CD4-positive, alpha-beta memory T cell (primary cell): ENCODE measurements around the gene C6orf89. TPM values are rescaled to one million over a fixed set of nuclear protein-coding genes. Genes with fewer than 3 reads are reported as not detected.

ENCODE experiments used
- CTCF ChIA-PET: fragments of 350-600 bp; sonication (Branson Sonifier 250); formaldehyde crosslinking; loops from one replicate; lab custom pipeline; 2021; ENCODE audit warnings: inconsistent platforms; ENCODE audit not compliant: partially characterized antibody; lab: Charles Lee
- POLR2A ChIA-PET: fragments of 350-600 bp; sonication (Branson Sonifier 250); formaldehyde crosslinking; loops from one replicate; lab custom pipeline; 2021; ENCODE audit not compliant: partially characterized antibody; lab: Charles Lee
- DNase-seq, 5 donors: peaks; one replicate each; pipeline versions ENCODE4 v3.0.0 to v3.0.0-alpha.2; 2020 to 2022; ENCODE audit warnings: mixed read lengths in 1 of 5
- H3K27ac ChIP-seq: one replicate; pipeline ENCODE4 v1.7.0; 2013; ENCODE audit warnings: low read depth, low read length
- H3K27me3 ChIP-seq: 2 replicates; pipeline ENCODE4 v1.7.0; 2013; ENCODE audit warnings: mild to moderate bottlenecking, low read length, moderate library complexity; ENCODE audit not compliant: insufficient read depth
- H3K36me3 ChIP-seq: 2 replicates; pipeline ENCODE4 v1.7.0; 2013; ENCODE audit warnings: mild to moderate bottlenecking, low read length, moderate library complexity; ENCODE audit not compliant: insufficient read depth
- H3K4me1 ChIP-seq: 2 replicates; pipeline ENCODE4 v1.7.0; 2013; ENCODE audit warnings: mild to moderate bottlenecking, low read length, moderate library complexity; ENCODE audit not compliant: insufficient read depth
- H3K4me3 ChIP-seq, 2 donors: one replicate each; pipeline ENCODE4 v1.7.0; 2013; ENCODE audit warnings: low read length in 2 of 2, mild to moderate bottlenecking in 1 of 2
- H3K9me3 ChIP-seq, 2 donors: one replicate each; pipeline ENCODE4 v1.7.0; 2013; ENCODE audit warnings: low read length in 2 of 2, control low read depth in 1 of 2; ENCODE audit not compliant: control insufficient read depth in 1 of 2
- H3K27ac Mint-ChIP-seq, 7 donors: one replicate each; pipeline ENCODE4 v1.8.0; 2020 to 2021; ENCODE audit warnings: mixed read lengths in 7 of 7, mild to moderate bottlenecking in 6 of 7, inconsistent platforms in 3 of 7, moderate library complexity in 3 of 7
- H3K27me3 Mint-ChIP-seq, 2 donors: one replicate each; pipeline ENCODE4 v1.8.0; 2020 to 2021; ENCODE audit warnings: mixed read lengths in 2 of 2
- H3K36me3 Mint-ChIP-seq, 2 donors: one replicate each; pipeline ENCODE4 v1.8.0; 2020 to 2021; ENCODE audit warnings: mixed read lengths in 2 of 2, inconsistent platforms in 1 of 2, mild to moderate bottlenecking in 1 of 2
- H3K4me1 Mint-ChIP-seq, 4 donors: one replicate each; pipeline ENCODE4 v1.8.0; 2020 to 2021; ENCODE audit warnings: mixed read lengths in 4 of 4, mild to moderate bottlenecking in 1 of 4
- H3K4me3 Mint-ChIP-seq, 8 donors: one replicate each; pipeline ENCODE4 v1.8.0; 2020 to 2021; ENCODE audit warnings: mixed read lengths in 8 of 8, mild to moderate bottlenecking in 7 of 8, moderate library complexity in 6 of 8, inconsistent platforms in 3 of 8
- H3K9me3 Mint-ChIP-seq, 8 donors: one replicate each; pipeline ENCODE4 v1.8.0; 2020 to 2021; ENCODE audit warnings: mixed read lengths in 8 of 8, mild to moderate bottlenecking in 5 of 8, inconsistent platforms in 3 of 8, moderate library complexity in 1 of 8
- intact Hi-C: fragments of 100-400 bp; cut with micrococcal nuclease; formaldehyde crosslinking; loops from one replicate; pipeline ENCODE4 v1.15.1; 2023
- polyA plus RNA-seq, 2 donors: library from polyadenylated mRNA; unstranded; fragments of 300-500 nt; fragmentation: Illumina TruSeq; gene quantifications; one replicate each; pipeline ENCODE4 v1.2.3, GENCODE V29; 2021
- total RNA-seq, 2 experiments: library from RNA; stranded (reverse); gene quantifications; one replicate each; pipeline ENCODE4 v1.2.3, GENCODE V29; 2021

C6orf89 gene
- total and polyA plus RNA-seq, 4 experiments from 2014 or later = 35.4 to 56.0 (median 52.9) TPM

DNA sequence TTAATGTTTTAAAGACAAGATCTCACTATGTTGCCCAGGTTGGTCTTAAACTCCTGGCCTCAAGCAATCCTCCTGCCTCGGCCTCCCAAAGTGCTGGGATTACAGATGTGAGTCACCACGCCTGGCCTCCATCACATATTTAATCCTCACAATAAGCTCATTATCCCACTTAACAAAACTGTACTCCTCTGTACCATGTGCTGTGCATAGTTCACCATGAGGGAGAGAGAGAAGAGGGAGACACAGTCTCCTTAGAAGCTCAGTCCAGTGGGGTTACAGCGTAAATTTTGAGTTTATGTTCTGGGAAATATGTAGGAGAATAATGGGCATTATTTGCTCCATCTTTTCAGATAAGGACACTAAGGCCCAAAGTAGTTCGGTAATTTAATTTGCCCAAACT is 38.6 kb upstream of the C6orf89 start:
- H3K27me3 ChIP-seq = no peaks in the 10 kb centered on the region
- DNase-seq = no peak
- no peak overlapping the region for H3K27ac ChIP-seq
- H3K36me3 ChIP-seq = no peaks in the 10 kb centered on the region
- POLR2A ChIA-PET = no interaction called here
- Mint-ChIP-seq H3K27me3 (no peaks in the 10 kb centered on the region), H3K9me3 (peaks cover 0 to 20% (median 15%) of the 10 kb centered on the region in 8 donors), H3K36me3 (peaks cover 18 to 19% of the 10 kb centered on the region in 2 donors), H3K27ac (no peak overlapping the region), H3K4me1 (no peaks in the 10 kb centered on the region), H3K4me3 (no peak overlapping the region)
- H3K4me1 ChIP-seq = no peaks in the 10 kb centered on the region
- H3K9me3 ChIP-seq = peaks cover 0 to 3% of the 10 kb centered on the region in 2 donors
- intact Hi-C loops = no loop called here
- no peak overlapping the region for H3K4me3 ChIP-seq
- CTCF ChIA-PET = interaction anchor here (0.7 to 1.1 kb wide), 3 partner anchors 17 to 363 kb away, joined by 3 read pairs; no protein-coding TSS in a partner anchor

DNA sequence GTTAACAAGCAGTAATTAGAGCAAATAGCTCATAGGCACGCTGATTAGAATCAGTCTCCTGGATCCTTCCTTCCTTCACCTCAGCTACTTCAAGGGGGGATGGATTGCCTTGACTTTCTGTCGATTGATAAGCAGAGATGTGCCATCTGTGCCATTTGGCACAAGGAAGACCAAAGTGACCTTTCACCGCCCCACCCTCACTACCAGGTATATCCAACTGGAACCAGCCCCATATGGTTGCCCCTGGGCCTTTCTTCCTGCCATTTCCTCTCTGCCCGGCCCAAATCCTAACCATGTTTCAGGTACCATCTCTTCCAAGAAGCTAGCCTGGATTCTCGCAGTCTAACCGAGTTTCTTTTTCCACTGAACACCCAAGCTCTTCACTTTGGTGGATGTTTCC is 37.8 kb upstream of the C6orf89 start:
- Histone ChIP-seq H3K9me3 (peaks cover 0 to 3% of the 10 kb centered on the region in 2 donors), H3K4me3 (no peak overlapping the region), H3K27ac (no peak overlapping the region), H3K27me3 (no peaks in the 10 kb centered on the region), H3K36me3 (peaks cover 7% of the 10 kb centered on the region), H3K4me1 (no peaks in the 10 kb centered on the region)
- Mint-ChIP-seq H3K27me3 (no peaks in the 10 kb centered on the region), H3K36me3 (peaks cover 25 to 27% of the 10 kb centered on the region in 2 donors), H3K4me3 (no peak overlapping the region), H3K4me1 (no peaks in the 10 kb centered on the region), H3K27ac (peak overlapping the region in 1 of 7 donors; percentile 11), H3K9me3 (peaks cover 0 to 20% (median 15%) of the 10 kb centered on the region in 8 donors)
- intact Hi-C loops = no loop called here
- CTCF ChIA-PET = interaction anchor here (0.7 to 1.6 kb wide), 4 partner anchors 18 to 362 kb away, joined by 3 to 4 read pairs (median 3); no protein-coding TSS in a partner anchor
- POLR2A ChIA-PET = no interaction called here
- no peak for DNase-seq

DNA sequence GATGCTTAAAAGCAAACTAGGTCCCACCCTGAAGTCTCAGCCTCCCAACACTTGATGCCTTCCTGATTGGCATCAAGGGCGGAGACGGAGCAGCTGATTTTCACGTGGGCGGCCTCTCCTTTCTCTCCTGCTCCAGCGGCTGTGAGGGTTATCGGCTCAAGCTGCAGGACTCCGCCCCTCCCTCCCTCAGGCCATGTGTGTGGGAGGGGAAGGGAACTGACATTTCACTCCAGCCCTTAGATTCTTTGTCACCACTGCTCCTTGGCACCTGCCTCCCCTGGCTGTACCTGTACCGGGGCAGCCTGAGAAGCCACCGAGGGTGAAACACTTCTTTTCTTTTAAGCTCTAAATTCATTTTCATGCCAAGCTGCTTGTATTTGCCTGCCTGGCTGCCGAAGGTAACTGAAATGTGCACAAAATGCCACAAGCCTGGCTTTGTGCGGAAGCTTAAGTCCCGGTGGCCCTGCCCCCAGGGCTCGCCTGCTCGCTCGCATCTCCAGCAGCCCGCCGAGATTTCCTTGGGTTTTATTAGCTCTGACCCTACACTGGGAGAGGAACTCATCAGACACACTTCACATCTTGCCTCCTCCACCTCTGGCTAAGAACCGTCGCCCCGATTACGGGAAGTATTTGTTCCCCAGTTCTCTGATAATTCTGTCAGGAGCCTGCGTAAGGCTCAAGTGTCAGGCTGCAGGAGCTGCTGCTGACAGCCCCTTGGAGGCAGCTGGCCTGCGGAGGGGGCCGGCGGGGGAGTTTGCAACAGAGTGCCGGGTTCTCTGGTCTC is 36.9 kb upstream of the C6orf89 start:
- Histone ChIP-seq H3K27me3 (no peaks in the 10 kb centered on the region), H3K9me3 (peaks cover 0 to 3% of the 10 kb centered on the region in 2 donors), H3K4me1 (no peaks in the 10 kb centered on the region), H3K27ac (no peak overlapping the region), H3K36me3 (peaks cover 9% of the 10 kb centered on the region), H3K4me3 (no peak overlapping the region)
- H3K27ac Mint-ChIP-seq = no peak overlapping the region
- peaks cover 33 to 36% of the 10 kb centered on the region in 2 donors for H3K36me3 Mint-ChIP-seq
- H3K4me3 Mint-ChIP-seq = no peak overlapping the region
- DNase-seq = no peak
- ChIA-PET POLR2A (no interaction called here), CTCF (interaction anchor here (1.0 to 5.6 kb wide), 10 partner anchors 12 to 237 kb away, joined by 3 to 47 read pairs (median 3); partner anchors contain the start of gene PPIL1)
- H3K27me3 Mint-ChIP-seq = no peaks in the 10 kb centered on the region
- intact Hi-C loops = no loop called here
- no peaks in the 10 kb centered on the region for H3K4me1 Mint-ChIP-seq
- peaks cover 0 to 20% (median 15%) of the 10 kb centered on the region in 8 donors for H3K9me3 Mint-ChIP-seq

DNA sequence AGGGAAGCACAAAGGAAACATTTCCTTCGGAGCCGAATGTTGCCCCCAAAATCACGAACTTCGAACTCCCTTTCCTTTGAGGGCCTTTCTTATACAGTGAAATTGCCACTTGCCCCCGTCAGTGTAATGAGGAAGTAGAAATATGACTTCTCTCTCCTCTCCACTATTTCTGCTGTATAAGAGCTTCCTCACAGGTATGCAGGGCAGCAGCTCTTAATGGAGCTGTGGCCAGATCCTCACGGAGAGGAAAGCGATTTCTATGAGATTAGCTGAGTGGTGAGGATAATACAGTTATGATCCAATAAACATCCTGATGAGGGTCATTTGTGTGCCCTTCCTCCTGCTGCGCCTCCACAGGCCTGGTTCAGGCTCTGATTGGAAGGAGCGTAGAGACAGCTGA is 35.7 kb upstream of the C6orf89 start:
- DNase-seq = no peak
- peaks cover 44% of the 10 kb centered on the region in 2 donors for H3K36me3 Mint-ChIP-seq
- H3K4me1 Mint-ChIP-seq = no peaks in the 10 kb centered on the region
- H3K27me3 Mint-ChIP-seq = no peaks in the 10 kb centered on the region
- Histone ChIP-seq H3K27me3 (no peaks in the 10 kb centered on the region), H3K36me3 (peaks cover 9% of the 10 kb centered on the region), H3K9me3 (peaks cover 0 to 3% of the 10 kb centered on the region in 2 donors), H3K27ac (no peak overlapping the region), H3K4me1 (no peaks in the 10 kb centered on the region), H3K4me3 (no peak overlapping the region)
- H3K9me3 Mint-ChIP-seq = peaks cover 0 to 20% (median 15%) of the 10 kb centered on the region in 8 donors
- POLR2A ChIA-PET = no interaction called here
- H3K27ac Mint-ChIP-seq = no peak overlapping the region
- intact Hi-C loops = no loop called here
- no peak overlapping the region for H3K4me3 Mint-ChIP-seq
- CTCF ChIA-PET = interaction anchor here (0.7 to 5.6 kb wide), 10 partner anchors 10 to 168 kb away, joined by 3 to 47 read pairs (median 3); partner anchors contain the start of gene PPIL1

DNA sequence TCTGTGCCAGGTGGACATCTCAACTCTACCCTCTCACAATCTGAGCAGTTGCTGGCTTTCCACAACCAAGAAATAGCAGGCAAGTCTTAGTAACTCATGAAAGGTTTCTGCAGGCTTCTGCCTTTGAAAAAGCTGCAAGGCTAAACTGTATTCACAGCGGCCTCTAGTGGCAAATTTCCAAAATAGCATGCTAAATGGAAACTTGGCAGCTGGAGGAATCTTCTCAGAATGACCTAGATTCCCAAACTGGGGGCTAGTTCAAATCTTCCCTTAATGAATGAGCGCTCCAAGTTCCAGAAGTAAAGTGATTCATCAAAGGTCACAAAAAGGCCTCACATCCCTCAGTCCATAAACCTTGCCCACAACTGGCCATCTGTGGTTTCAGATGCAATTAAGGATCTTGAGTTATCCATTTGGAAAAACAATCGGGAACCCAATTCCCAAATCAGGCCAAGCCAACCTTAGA is 34.6 kb upstream of the C6orf89 start:
- Histone ChIP-seq H3K4me1 (no peaks in the 10 kb centered on the region), H3K9me3 (peaks cover 0 to 3% of the 10 kb centered on the region in 2 donors), H3K27ac (no peak overlapping the region), H3K4me3 (no peak overlapping the region), H3K36me3 (peaks cover 20% of the 10 kb centered on the region), H3K27me3 (no peaks in the 10 kb centered on the region)
- Mint-ChIP-seq H3K4me3 (no peak overlapping the region), H3K4me1 (no peaks in the 10 kb centered on the region), H3K27ac (no peak overlapping the region), H3K9me3 (peaks cover 0 to 20% (median 15%) of the 10 kb centered on the region in 8 donors), H3K27me3 (no peaks in the 10 kb centered on the region), H3K36me3 (peaks cover 55% of the 10 kb centered on the region in 2 donors)
- peak in 4 of 5 donors; percentile 37 to 49 (median 46) for DNase-seq
- CTCF ChIA-PET = interaction anchor here (0.9 to 5.6 kb wide), 10 partner anchors 9 to 375 kb away, joined by 3 to 47 read pairs (median 4); partner anchors contain the start of gene C6orf89
- intact Hi-C loops = loop anchor here (1.0 kb wide), 1 partner anchor 85 kb away; no protein-coding TSS in a partner anchor
- POLR2A ChIA-PET = no interaction called here

DNA sequence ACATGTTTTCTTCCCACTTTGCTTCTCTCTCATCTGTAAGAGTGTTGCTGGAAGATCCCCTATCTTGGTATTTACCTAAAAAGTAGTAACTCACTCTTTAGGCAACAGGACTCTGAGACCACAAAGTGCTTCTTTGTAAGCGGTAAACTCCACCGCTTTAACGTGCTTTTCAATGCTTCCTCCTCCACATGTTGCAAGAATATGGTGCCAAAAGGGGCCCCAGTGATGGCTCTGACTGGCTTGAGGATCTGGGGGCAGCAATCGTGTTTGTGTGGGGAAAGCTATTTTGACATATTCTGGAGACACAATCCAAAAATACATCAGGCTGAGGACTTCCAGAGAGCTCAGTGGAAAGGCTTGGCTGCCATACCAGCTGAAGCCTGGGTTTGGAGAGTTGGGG is 34.1 kb upstream of the C6orf89 start:
- H3K9me3 ChIP-seq = peaks cover 0 to 3% of the 10 kb centered on the region in 2 donors
- Mint-ChIP-seq H3K27me3 (no peaks in the 10 kb centered on the region), H3K4me3 (no peak overlapping the region), H3K27ac (no peak overlapping the region), H3K36me3 (peaks cover 59 to 60% of the 10 kb centered on the region in 2 donors), H3K4me1 (no peaks in the 10 kb centered on the region), H3K9me3 (peaks cover 0 to 20% (median 15%) of the 10 kb centered on the region in 8 donors)
- peaks cover 25% of the 10 kb centered on the region for H3K36me3 ChIP-seq
- no peak for DNase-seq
- no peak overlapping the region for H3K27ac ChIP-seq
- H3K4me3 ChIP-seq = no peak overlapping the region
- intact Hi-C loops = loop anchor here (1.0 kb wide), 1 partner anchor 85 kb away; no protein-coding TSS in a partner anchor
- H3K4me1 ChIP-seq = no peaks in the 10 kb centered on the region
- ChIA-PET CTCF (interaction anchor here (0.9 to 5.6 kb wide), 11 partner anchors 9 to 374 kb away, joined by 3 to 47 read pairs (median 5); partner anchors contain the start of gene C6orf89), POLR2A (no interaction called here)
- H3K27me3 ChIP-seq = no peaks in the 10 kb centered on the region
